DOHH2 (cell line): ENCODE measurements around the gene NIPBL.

Experiments used
- H3F3A ChIP-seq: fragments of 200-600 bp; sonication (generic), shearing (Covaris generic); 2 replicates; pipeline ENCODE4 v1.6.0; 2016; ENCODE audit warnings: antibody characterized with exemption, mild to moderate bottlenecking; ENCODE audit not compliant: control insufficient read depth, insufficient read depth
- H3K27ac ChIP-seq: fragments of 200-600 bp; sonication (generic); 2 replicates; pipeline ENCODE4 v1.5.1; 2014; ENCODE audit warnings: low read depth, mild to moderate bottlenecking, low read length, moderate library complexity
- H3K27me3 ChIP-seq: fragments of 200-600 bp; sonication (generic); 2 replicates; pipeline ENCODE4 v1.6.1; 2014; ENCODE audit warnings: mild to moderate bottlenecking, low read length, mixed read lengths; ENCODE audit not compliant: control insufficient read depth
- H3K36me3 ChIP-seq: fragments of 200-600 bp; sonication (generic); 2 replicates; pipeline ENCODE4 v1.6.1; 2014; ENCODE audit warnings: mild to moderate bottlenecking, low read length, moderate library complexity, mixed read lengths; ENCODE audit not compliant: control insufficient read depth
- H3K4me1 ChIP-seq: fragments of 200-600 bp; sonication (generic); 2 replicates; pipeline ENCODE4 v1.6.1; 2014; ENCODE audit warnings: mild to moderate bottlenecking, low read length, mixed read lengths; ENCODE audit not compliant: control insufficient read depth
- H3K4me2 ChIP-seq: fragments of 200-600 bp; sonication (generic); 2 replicates; pipeline ENCODE4 v1.6.0; 2014; ENCODE audit warnings: mild to moderate bottlenecking, low read length, moderate library complexity
- H3K4me3 ChIP-seq: fragments of 200-600 bp; sonication (generic); 2 replicates; pipeline ENCODE4 v1.5.1; 2014; ENCODE audit warnings: mild to moderate bottlenecking, low read length, mixed read lengths
- H3K79me2 ChIP-seq: fragments of 200-600 bp; sonication (generic); 2 replicates; pipeline ENCODE4 v1.6.1; 2014; ENCODE audit warnings: mild to moderate bottlenecking, low read length, mixed read lengths; ENCODE audit not compliant: control insufficient read depth
- H3K9me2 ChIP-seq: fragments of 200-600 bp; sonication (generic); replicated peaks from 2 replicates; pipeline ENCODE4 v1.6.1; 2014; ENCODE audit warnings: mild to moderate bottlenecking, low read length, mixed read lengths; ENCODE audit not compliant: control insufficient read depth
- H3K9me3 ChIP-seq: fragments of 200-600 bp; sonication (generic); 2 replicates; pipeline ENCODE4 v1.6.1; 2014; ENCODE audit warnings: antibody characterized with exemption, low read length, mixed read lengths; ENCODE audit not compliant: control insufficient read depth, insufficient read depth
- H4K20me1 ChIP-seq: fragments of 200-600 bp; sonication (generic); 2 replicates; pipeline ENCODE4 v1.6.0; 2014; ENCODE audit warnings: low read depth, mild to moderate bottlenecking, antibody characterized with exemption, low read length, moderate library complexity; ENCODE audit not compliant: control insufficient read depth, insufficient read depth
- CTCF ChIP-seq: fragments of 200-600 bp; sonication (generic); IDR thresholded peaks from one replicate; pipeline ENCODE4 v1.5.1; 2014; ENCODE audit warnings: antibody characterized with exemption, mild to moderate bottlenecking, low read depth, low read length; ENCODE audit not compliant: poor library complexity, severe bottlenecking
- EZH2phosphoT487 ChIP-seq: fragments of 200-600 bp; sonication (generic); IDR thresholded peaks from 2 replicates; pipeline ENCODE4 v1.6.1; 2017; ENCODE audit warnings: borderline replicate concordance, mild to moderate bottlenecking, antibody characterized with exemption, low read length, moderate library complexity, mixed read lengths

NIPBL gene

DNA sequence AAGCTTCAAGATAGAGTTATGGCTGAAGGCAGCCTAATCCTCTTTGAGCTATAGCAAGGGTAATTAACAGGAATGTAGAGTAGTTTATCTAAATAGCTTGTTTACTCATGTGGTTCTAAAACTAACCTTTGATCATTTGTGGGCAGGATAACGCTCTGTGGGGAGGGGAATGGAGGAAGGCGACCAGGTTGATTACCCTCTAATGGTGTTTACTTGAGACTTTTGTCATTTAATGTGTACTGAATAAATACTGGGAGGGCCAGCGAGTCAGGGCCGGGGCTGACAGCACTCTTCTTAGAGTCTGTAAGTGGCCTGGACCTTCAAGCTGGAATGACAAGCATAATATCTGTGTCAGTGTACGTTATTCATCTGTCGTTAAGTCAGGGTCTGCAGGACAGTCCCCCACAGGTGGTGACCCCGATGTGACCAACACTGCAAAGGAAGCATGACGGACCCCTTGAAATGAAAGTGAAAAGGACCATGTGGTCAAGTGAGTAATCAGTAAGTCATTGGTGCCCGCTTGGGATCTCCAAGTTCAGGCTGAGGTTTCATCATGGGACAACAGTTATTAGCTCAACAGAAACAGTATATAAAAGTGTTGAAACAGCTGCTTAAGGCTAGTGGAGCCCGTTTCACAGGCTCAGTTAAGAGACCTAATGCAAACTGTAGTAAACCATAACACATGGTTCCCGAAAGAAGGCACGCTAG is 210.1 kb downstream of the NIPBL start:
- Histone ChIP-seq H3K9me3 (no peaks in the 10 kb centered on the region), H3K27me3 (no peaks in the 10 kb centered on the region), H4K20me1 (no peaks in the 10 kb centered on the region), H3K4me3 (no peak overlapping the region), H3F3A (no peaks in the 10 kb centered on the region), H3K79me2 (no peaks in the 10 kb centered on the region), H3K27ac (no peak overlapping the region), H3K4me2 (no peak overlapping the region), H3K36me3 (no peaks in the 10 kb centered on the region), H3K9me2 (no peaks in the 10 kb centered on the region), H3K4me1 (no peaks in the 10 kb centered on the region)
- TF ChIP-seq CTCF = no peak
- TF ChIP-seq EZH2phosphoT487 = no peak

GRCh38 chr5:37088009-37088408 is 211.4 kb downstream of the NIPBL start:
- no peaks in the 10 kb centered on the region for H3K36me3 ChIP-seq
- no peak overlapping the region for H3K4me2 ChIP-seq
- H3K4me1 ChIP-seq = no peaks in the 10 kb centered on the region
- no peaks in the 10 kb centered on the region for H3K27me3 ChIP-seq
- no peaks in the 10 kb centered on the region for H3K79me2 ChIP-seq
- H4K20me1 ChIP-seq = no peaks in the 10 kb centered on the region
- TF ChIP-seq EZH2phosphoT487 (no peak), CTCF (no peak)
- no peaks in the 10 kb centered on the region for H3F3A ChIP-seq
- no peaks in the 10 kb centered on the region for H3K9me2 ChIP-seq
- no peak overlapping the region for H3K27ac ChIP-seq
- no peaks in the 10 kb centered on the region for H3K9me3 ChIP-seq
- H3K4me3 ChIP-seq = no peak overlapping the region

DNA sequence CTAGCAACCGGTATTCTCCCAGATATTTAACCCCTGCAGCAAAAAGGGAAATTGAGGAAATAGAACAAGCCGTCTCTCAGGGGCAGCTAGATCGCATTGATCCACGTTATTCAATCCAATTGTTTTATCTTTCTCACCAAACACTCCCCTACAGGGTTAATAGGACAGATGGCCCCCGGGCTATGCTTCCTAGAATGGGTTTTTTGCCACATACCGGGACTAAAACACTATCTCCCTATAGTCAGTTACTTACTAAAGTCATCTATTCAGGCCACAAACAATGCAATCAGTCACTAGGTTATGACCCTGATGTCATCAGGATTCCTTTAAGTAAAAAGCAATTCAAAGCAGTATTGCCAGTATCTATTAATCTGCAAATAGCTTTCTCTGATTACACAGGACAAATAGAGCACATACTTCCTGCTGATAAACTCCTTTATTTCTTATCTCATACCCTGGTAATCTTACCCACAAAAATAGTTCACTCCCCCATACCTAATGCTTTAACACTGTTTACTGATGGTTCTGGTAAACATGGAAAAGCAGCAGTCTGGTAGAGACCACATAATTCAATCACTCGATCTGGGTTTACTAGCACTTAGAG is 213.7 kb downstream of the NIPBL start:
- H4K20me1 ChIP-seq = no peaks in the 10 kb centered on the region
- no peaks in the 10 kb centered on the region for H3K36me3 ChIP-seq
- no peaks in the 10 kb centered on the region for H3K79me2 ChIP-seq
- no peaks in the 10 kb centered on the region for H3K4me1 ChIP-seq
- H3K27me3 ChIP-seq = no peaks in the 10 kb centered on the region
- TF ChIP-seq CTCF = no peak
- TF ChIP-seq EZH2phosphoT487 = no peak
- no peak overlapping the region for H3K4me2 ChIP-seq
- no peaks in the 10 kb centered on the region for H3K9me2 ChIP-seq
- H3K4me3 ChIP-seq = no peak overlapping the region
- no peak overlapping the region for H3K27ac ChIP-seq
- H3K9me3 ChIP-seq = no peaks in the 10 kb centered on the region
- no peaks in the 10 kb centered on the region for H3F3A ChIP-seq
